Epithelial cell of proximal tubule (primary cell): ENCODE measurements around the gene ARMC12. TPM values are rescaled to one million over a fixed set of nuclear protein-coding genes. Genes with fewer than 3 reads are reported as not detected.
"Not testable (repeated sequence)": the region's sequence is repeated elsewhere in the genome, so short reads cannot be mapped to it uniquely, and the experiment has no call there.

Experiments used
- DNase-seq: peaks from one replicate; pipeline ENCODE4 v3.0.0-alpha.2; 2011; ENCODE audit warnings: low read depth
- H3K4me3 ChIP-seq: 2 replicates; pipeline ENCODE4 v1.5.1; 2011; ENCODE audit warnings: low read depth, mild to moderate bottlenecking, low read length
- total RNA-seq: library from RNA; depleted of rRNA; stranded (reverse); fragments of >200 nt; gene quantifications from 2 replicates; pipeline ENCODE4 v1.2.3, GENCODE V29; 2015
- TF ChIP-seq, protein P1 (sequence below): conservative IDR thresholded peaks from 2 replicates; pipeline ENCODE4 v1.5.1; 2012; ENCODE audit warnings: low read depth, mild to moderate bottlenecking, low read length

The ARMC12 gene
- total RNA-seq, 1 donor from 2014 or later = 0.29 TPM

DNA sequence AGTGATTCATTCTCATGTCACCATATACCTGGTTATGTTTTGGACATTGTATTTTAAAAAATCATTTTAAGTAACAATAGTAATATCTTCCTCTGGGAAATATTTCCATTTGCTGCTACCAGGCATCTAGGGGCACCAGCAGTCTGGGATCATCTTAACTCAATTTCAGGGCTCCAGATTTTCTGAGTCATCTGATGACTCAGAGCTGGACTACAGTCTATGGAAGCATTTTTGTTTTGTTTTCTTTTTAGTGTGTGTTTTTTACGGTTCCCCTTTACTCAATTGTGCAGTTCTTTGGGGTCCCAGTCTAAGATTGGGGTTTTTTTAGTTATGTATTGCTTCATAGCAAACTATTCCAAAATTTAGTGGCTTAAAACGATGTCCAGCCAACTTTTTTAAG is 42.4 kb upstream of the ARMC12 start:
- TF ChIP-seq, protein P1, sequence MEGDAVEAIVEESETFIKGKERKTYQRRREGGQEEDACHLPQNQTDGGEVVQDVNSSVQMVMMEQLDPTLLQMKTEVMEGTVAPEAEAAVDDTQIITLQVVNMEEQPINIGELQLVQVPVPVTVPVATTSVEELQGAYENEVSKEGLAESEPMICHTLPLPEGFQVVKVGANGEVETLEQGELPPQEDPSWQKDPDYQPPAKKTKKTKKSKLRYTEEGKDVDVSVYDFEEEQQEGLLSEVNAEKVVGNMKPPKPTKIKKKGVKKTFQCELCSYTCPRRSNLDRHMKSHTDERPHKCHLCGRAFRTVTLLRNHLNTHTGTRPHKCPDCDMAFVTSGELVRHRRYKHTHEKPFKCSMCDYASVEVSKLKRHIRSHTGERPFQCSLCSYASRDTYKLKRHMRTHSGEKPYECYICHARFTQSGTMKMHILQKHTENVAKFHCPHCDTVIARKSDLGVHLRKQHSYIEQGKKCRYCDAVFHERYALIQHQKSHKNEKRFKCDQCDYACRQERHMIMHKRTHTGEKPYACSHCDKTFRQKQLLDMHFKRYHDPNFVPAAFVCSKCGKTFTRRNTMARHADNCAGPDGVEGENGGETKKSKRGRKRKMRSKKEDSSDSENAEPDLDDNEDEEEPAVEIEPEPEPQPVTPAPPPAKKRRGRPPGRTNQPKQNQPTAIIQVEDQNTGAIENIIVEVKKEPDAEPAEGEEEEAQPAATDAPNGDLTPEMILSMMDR = no peak
- no peak overlapping the region for H3K4me3 ChIP-seq
- no peak for DNase-seq

DNA sequence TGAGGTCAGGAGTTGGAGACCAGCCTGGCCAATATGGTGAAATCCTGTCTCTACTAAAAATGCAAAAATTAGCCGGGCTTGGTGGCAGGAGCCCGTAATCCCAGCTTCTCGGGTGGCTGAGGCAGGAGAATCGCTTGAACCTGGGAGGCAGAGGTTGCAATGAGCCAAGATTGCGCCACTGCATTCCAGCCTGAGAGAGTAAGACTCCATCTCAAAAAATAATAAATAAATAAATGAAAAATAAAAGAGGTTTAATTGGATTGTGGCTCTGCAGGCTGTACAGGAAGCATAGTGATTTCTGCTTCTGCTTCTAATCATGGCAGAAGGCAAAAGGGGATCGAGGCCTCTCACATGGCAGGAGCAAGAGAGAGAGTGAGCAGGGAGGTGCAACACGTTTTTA is 38.4 kb upstream of the ARMC12 start:
- DNase-seq, H3K4me3 ChIP-seq: not testable (repeated sequence)

DNA sequence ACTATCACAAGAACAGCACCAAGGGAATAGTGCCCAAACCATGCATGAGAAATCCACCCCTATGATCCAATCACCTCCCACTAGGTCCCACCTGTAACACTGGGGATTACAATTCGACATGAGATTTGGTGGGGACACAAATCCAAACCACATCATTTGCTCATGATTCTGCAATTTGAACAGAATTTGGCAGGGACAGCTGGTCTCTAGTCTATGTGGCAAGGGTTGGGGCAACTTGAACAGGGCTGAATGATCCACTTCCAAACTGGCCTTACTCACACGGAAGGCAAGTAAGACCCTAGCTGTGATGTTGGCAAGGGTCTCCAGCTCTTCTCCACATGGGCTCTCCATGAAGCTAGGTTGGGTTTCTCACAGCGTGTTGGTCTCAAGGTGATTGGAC is 38.0 kb upstream of the ARMC12 start:
- H3K4me3 ChIP-seq = no peak overlapping the region
- TF ChIP-seq, protein P1 = no peak
- DNase-seq = no peak

DNA sequence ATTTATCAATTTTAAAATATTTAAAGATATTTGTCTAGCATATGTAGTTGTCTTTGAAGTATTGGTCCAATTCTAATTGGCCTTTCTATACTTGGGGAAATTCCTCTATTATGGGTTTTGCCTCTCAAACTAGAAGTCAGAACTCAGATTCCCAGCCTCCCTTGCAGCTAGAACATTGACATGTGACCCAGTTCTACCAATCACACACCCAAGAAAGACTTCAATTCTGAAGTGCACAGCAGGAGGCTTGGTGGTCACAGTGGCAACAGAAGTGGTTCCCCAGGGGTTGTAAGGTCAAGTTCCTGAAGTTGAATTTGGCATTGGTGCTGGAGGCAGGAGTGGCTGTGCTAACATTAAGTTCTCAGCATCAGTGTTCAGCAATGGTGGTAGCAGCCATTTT is 33.3 kb upstream of the ARMC12 start:
- no peak overlapping the region for H3K4me3 ChIP-seq
- DNase-seq = no peak
- TF ChIP-seq, protein P1 = no peak

DNA sequence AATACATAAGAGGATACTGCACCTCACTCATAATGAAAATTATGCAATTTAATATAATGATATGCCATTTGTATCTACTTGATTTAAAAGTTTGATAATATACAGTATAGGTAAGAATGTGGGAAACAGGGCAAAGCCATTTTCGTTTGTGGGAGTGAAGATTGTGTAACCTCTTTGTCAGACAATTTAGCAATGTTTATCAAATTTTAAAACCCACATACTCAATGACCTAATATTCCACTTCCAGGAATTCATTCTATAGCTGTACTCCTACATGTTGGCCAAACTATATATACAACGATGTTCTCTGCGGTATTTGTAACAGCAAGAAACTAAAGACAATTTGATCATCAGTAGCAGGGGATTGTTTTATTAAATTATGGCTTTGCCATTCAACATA is 30.4 kb upstream of the ARMC12 start:
- no peak overlapping the region for H3K4me3 ChIP-seq
- no peak for DNase-seq
- TF ChIP-seq, protein P1 = no peak

DNA sequence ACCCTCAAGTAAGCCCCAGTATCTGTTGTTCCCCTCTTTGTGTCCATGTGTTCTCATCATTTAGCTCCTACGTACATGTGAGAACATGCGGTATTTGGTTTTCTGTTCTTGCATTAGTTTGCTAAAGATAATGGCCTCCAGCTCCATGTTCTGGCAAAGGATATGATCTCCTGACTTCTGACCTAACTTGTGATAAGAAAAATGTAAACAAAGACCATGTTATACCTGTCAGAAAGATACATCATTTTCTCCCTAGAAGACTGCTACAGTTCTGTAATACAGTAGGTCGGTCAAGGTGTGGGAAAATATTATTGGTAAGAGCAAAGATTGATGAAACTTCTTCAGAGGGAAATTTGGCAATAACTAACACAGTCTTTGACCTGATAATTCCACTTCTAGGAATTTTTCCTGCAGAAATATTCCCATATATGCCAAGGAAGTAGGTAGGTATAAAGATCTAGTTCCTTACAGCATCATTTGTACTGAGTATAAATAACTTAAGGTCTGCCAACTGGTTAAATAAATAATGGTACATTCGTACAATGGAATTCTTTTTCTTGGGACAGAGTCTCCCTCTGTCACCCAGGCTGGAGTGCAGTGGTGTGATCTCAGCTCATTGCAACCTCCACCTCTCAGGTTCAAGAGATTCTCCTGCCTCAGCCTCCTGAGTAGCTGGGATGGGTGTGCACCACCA is 29.0 kb upstream of the ARMC12 start:
- DNase-seq = no peak
- TF ChIP-seq, protein P1 = no peak
- no peak overlapping the region for H3K4me3 ChIP-seq

DNA sequence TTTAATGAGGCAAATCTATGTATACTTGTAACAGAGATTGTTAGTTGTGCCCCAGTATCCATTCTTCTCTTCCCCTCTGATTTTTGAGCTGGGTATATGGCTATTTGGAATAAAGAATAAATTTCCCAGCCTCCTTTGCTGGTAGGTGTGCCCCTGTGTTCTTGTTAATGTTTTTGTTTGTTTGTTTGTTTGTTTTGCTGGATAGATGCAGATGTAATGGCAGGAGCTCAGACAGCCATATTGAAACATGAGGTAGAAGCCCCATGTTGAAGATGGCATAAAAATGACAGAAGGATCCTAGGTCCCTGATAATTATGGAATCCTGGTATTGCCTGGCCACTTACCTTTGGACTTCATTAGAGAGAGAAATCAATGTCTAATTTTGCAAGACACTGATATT is 28.2 kb upstream of the ARMC12 start:
- TF ChIP-seq, protein P1 = no peak
- no peak for DNase-seq
- H3K4me3 ChIP-seq = no peak overlapping the region
